ENCODE data around the gene HNRNPC. TPM values are rescaled to one million over a fixed set of nuclear protein-coding genes. Genes with fewer than 3 reads are reported as not detected.

Gene HNRNPC
- polyA plus RNA-seq, 2 of the 4 experiments (the other 2 are of a cell fraction) = 1,057 to 1,069 TPM

DNA sequence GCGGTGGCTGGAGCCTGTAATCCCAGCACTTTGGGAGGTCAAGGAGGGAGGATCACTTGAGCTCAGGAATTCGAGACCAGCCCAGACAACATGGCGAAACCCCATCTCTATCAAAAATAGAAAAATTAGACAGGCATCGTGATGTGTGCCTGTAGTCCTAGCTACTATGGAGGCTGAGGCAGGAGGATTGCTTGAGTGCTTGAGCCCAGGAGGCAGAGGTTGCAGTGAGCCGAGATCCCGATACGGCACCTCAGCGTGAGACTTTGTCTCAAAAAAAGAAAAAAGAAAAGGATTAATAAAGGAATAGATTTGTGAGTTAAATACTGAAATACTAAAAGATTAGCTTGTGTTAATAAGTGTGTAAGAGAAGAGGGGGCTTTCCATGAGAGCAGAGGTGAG is 40.0 kb upstream of the HNRNPC start:
- Histone ChIP-seq H3K9me3 (no peaks in the 10 kb centered on the region), H3K27ac (peak overlapping the region; percentile 77 to 89), H3K4me3 (peak overlapping the region; percentile 35; the same call in 2 of the 3 replicates), H3K4me1 (peaks cover 18% of the 10 kb centered on the region), H3K4me2 (peak overlapping the region; percentile 78)
- TF ChIP-seq HOXB5 (CRISPR knock-in tag; IDR thresholded peaks at IDR 0.05) = no peak
- TF ChIP-seq RAD21 (conservative IDR thresholded peaks at IDR 0.05 in 1 of 2, IDR thresholded peaks at IDR 0.05 in 1 of 2) = no peak
- TF ChIP-seq CBX8 (IDR thresholded peaks at IDR 0.05) = no peak
- TF ChIP-seq RARB (CRISPR knock-in tag; IDR thresholded peaks at IDR 0.05) = 0 out of 2 replicates have a peak, but pooled peaks have one; percentile 7
- TF ChIP-seq NR3C1 (IDR thresholded peaks at IDR 0.05) = no peak
- 72% methylated on average over 8 of the region's 8 CpGs for WGBS (ENCODE audit: missing lambda C conversion rate)
- DNase-seq (ENCODE audit: low read depth in 1 of 2, low spot score in 1 of 2) (no peak), FAIRE-seq (no peak), ATAC-seq (peak in 1 of 2 experiments; percentile 8; a peak in 2 of 6 replicates)
- ChIA-PET POLR2A (interaction anchor here (1.2 to 1.4 kb wide), 3 partner anchors 10 to 75 kb away, joined by 5 to 8 read pairs (median 7); partner anchors contain the start of gene SUPT16H), CTCF (no interaction called here)

DNA sequence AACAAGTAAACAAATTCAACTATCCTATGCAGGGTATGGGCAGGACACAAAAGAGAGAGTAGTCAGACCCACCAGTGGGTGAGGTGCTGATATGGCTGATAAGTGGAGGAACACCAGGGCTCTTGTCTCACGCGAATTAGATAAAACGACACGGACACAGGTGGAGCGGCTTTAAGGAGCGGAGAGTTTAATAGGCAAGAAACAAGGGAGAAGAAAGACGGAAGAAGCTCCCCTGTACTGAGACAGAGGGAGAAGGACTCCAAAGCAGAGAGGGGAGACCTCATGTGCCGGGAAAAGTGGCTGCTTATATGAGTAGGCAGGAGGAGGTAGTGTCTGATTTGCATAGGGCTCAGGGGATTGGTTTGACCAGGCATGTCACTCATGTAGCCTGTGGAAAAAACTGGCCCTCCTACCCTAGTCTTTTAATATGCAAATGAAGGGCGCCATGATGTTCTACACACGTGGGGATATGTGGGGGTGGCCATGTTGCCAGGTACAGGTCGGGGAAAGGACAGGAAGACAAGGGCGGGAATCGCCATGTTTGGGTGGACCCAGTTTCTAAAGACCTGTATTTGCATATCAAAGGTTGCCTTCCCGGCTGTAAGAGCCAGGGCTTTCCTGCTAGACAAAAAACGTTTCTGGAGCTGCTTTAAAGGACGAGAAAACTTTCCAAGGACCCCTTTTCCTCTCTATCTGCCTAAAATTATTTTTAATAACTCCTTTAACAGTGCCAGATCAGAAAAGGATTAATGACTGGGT is 39.4 kb upstream of the HNRNPC start:
- POLR2A ChIA-PET = interaction anchor here (1.2 to 1.4 kb wide), 3 partner anchors 10 to 76 kb away, joined by 5 to 8 read pairs (median 7); partner anchors contain the start of gene SUPT16H
- Histone ChIP-seq H3K4me1 (peaks cover 18% of the 10 kb centered on the region), H3K27ac (peak overlapping the region; percentile 77 to 89), H3K4me3 (peak overlapping the region; percentile 35), H3K9me3 (no peaks in the 10 kb centered on the region), H3K4me2 (peak overlapping the region; percentile 78)
- 7% methylated on average over 16 of the region's 16 CpGs for WGBS (ENCODE audit: missing lambda C conversion rate)
- FAIRE-seq (peak; percentile 84), ATAC-seq (peak; percentile 94 to 95), DNase-seq (ENCODE audit: low read depth in 1 of 2, low spot score in 1 of 2) (peak; percentile 50 to 97)
- CTCF ChIA-PET = no interaction called here
- no peak for TF ChIP-seq HOXA7 (CRISPR knock-in tag; IDR thresholded peaks at IDR 0.05)
- no peak for TF ChIP-seq CHD4 (IDR thresholded peaks at IDR 0.05; ENCODE audit: borderline replicate concordance)
- TF ChIP-seq PHF8 (IDR thresholded peaks at IDR 0.05; ENCODE audit: borderline replicate concordance, low read depth) = no peak
- TF ChIP-seq NFE2L2 (conservative IDR thresholded peaks at IDR 0.05; ENCODE audit: low read length) = no peak
- no peak for TF ChIP-seq HDAC2 (IDR thresholded peaks at IDR 0.05)
- no peak for TF ChIP-seq CBX8 (IDR thresholded peaks at IDR 0.05)
- TF ChIP-seq MYC (IDR thresholded peaks at IDR 0.05; ENCODE audit: borderline replicate concordance, low read length) = peak; percentile 97
- TF ChIP-seq CEBPB (IDR thresholded peaks at IDR 0.05) = no peak
- no peak for TF ChIP-seq ZFP36 (IDR thresholded peaks at IDR 0.05; ENCODE audit: borderline replicate concordance, partially characterized antibody)
- no peak for TF ChIP-seq EP300 (IDR thresholded peaks at IDR 0.05)
- TF ChIP-seq POLR2AphosphoS2 (conservative IDR thresholded peaks at IDR 0.05; ENCODE audit: low read length) = no peak
- TF ChIP-seq ZC3H11A (IDR thresholded peaks at IDR 0.05) = no peak
- TF ChIP-seq FOSB (CRISPR knock-in tag; IDR thresholded peaks at IDR 0.05) = no peak
- TF ChIP-seq, protein P1, sequence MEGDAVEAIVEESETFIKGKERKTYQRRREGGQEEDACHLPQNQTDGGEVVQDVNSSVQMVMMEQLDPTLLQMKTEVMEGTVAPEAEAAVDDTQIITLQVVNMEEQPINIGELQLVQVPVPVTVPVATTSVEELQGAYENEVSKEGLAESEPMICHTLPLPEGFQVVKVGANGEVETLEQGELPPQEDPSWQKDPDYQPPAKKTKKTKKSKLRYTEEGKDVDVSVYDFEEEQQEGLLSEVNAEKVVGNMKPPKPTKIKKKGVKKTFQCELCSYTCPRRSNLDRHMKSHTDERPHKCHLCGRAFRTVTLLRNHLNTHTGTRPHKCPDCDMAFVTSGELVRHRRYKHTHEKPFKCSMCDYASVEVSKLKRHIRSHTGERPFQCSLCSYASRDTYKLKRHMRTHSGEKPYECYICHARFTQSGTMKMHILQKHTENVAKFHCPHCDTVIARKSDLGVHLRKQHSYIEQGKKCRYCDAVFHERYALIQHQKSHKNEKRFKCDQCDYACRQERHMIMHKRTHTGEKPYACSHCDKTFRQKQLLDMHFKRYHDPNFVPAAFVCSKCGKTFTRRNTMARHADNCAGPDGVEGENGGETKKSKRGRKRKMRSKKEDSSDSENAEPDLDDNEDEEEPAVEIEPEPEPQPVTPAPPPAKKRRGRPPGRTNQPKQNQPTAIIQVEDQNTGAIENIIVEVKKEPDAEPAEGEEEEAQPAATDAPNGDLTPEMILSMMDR (IDR thresholded peaks at IDR 0.05) = no peak
- no peak for TF ChIP-seq NR3C1 (IDR thresholded peaks at IDR 0.05)
- TF ChIP-seq, protein P2, sequence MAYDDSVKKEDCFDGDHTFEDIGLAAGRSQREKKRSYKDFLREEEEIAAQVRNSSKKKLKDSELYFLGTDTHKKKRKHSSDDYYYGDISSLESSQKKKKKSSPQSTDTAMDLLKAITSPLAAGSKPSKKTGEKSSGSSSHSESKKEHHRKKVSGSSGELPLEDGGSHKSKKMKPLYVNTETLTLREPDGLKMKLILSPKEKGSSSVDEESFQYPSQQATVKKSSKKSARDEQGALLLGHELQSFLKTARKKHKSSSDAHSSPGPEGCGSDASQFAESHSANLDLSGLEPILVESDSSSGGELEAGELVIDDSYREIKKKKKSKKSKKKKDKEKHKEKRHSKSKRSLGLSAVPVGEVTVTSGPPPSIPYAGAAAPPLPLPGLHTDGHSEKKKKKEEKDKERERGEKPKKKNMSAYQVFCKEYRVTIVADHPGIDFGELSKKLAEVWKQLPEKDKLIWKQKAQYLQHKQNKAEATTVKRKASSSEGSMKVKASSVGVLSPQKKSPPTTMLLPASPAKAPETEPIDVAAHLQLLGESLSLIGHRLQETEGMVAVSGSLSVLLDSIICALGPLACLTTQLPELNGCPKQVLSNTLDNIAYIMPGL (CRISPR knock-in tag; IDR thresholded peaks at IDR 0.05; ENCODE audit: borderline replicate concordance) = no peak
- TF ChIP-seq SMC3 (IDR thresholded peaks at IDR 0.05) = no peak
- TF ChIP-seq BHLHE40 (IDR thresholded peaks at IDR 0.05; ENCODE audit: low read depth, low read length) = no peak
- TF ChIP-seq MAZ (IDR thresholded peaks at IDR 0.05; ENCODE audit: borderline replicate concordance, low read depth, low read length) = no peak
- TF ChIP-seq SREBF2 (IDR thresholded peaks at IDR 0.05) = no peak
- no peak for TF ChIP-seq MAFK (IDR thresholded peaks at IDR 0.05; ENCODE audit: partially characterized antibody)
- TF ChIP-seq, protein P3, sequence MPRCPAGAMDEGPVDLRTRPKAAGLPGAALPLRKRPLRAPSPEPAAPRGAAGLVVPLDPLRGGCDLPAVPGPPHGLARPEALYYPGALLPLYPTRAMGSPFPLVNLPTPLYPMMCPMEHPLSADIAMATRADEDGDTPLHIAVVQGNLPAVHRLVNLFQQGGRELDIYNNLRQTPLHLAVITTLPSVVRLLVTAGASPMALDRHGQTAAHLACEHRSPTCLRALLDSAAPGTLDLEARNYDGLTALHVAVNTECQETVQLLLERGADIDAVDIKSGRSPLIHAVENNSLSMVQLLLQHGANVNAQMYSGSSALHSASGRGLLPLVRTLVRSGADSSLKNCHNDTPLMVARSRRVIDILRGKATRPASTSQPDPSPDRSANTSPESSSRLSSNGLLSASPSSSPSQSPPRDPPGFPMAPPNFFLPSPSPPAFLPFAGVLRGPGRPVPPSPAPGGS (IDR thresholded peaks at IDR 0.05) = 0 out of 3 replicates have a peak, but pooled peaks have one; percentile 53
- no peak for TF ChIP-seq CHD2 (IDR thresholded peaks at IDR 0.05; ENCODE audit: low read length, partially characterized antibody)
- TF ChIP-seq HEYL (CRISPR knock-in tag; IDR thresholded peaks at IDR 0.05) = no peak
- TF ChIP-seq KDM5A (IDR thresholded peaks at IDR 0.05) = no peak
- TF ChIP-seq, protein P4, sequence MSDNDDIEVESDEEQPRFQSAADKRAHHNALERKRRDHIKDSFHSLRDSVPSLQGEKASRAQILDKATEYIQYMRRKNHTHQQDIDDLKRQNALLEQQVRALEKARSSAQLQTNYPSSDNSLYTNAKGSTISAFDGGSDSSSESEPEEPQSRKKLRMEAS (IDR thresholded peaks at IDR 0.05) = peak; percentile 95
- no peak for TF ChIP-seq NPAS2 (CRISPR knock-in tag; IDR thresholded peaks at IDR 0.05; ENCODE audit: borderline replicate concordance)
- TF ChIP-seq, protein P5, sequence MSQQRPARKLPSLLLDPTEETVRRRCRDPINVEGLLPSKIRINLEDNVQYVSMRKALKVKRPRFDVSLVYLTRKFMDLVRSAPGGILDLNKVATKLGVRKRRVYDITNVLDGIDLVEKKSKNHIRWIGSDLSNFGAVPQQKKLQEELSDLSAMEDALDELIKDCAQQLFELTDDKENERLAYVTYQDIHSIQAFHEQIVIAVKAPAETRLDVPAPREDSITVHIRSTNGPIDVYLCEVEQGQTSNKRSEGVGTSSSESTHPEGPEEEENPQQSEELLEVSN (IDR thresholded peaks at IDR 0.05; ENCODE audit: borderline replicate concordance, low read depth) = peak; percentile 71; the same call in 1 of the 2 replicates
- TF ChIP-seq FOXS1 (CRISPR knock-in tag; IDR thresholded peaks at IDR 0.05) = no peak
- no peak for TF ChIP-seq EHF (CRISPR knock-in tag; IDR thresholded peaks at IDR 0.05)
